ENCODE data around the gene BRAF. TPM values are rescaled to one million over a fixed set of nuclear protein-coding genes. Genes with fewer than 3 reads are reported as not detected.
A peak's percentile ranks its signal among the peaks of the same experiment; 100 is the strongest.

The BRAF gene
- total and polyA plus RNA-seq, 11 donors = 6.7 to 33.5 (median 23.4) TPM

DNA sequence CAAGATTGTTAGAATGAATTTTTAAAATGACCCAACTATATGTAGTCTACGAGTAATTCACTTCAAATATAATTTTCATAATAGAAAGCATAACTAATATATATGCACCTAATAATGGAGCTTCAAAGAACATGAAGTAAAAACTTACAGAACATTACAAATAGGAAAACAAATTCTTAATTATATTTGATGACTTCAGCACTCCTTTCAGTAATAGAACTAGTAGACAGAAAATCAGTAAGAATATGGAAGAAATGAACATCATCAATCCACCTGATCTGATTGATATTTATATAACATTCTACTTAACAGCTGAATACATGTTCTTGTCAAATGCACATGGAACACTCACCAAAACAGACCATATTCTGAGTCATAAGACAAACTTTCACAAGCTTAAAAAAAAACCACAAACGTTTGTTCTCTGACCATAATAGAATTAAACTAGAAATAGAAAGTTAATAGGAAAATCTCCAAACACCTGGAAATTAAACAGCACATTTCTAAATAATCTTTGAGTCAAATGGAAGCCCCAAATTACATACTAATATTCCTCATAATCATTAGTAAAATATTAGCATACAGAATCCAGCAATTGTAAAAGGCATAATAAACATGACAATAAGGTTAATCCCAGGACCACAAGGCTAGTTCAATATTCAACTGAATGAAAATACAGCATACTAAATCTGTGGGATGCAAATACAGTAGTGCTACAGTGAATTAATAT lies 48.0 kb downstream of the BRAF start:
- H3K9me3 ChIP-seq = peaks cover 0 to 15% (median 0%) of the 10 kb centered on the region in 12 donors
- 51 to 62% (median 54%) methylated on average over 2 of the region's 2 CpGs for WGBS, 4 donors
- H3K4me3 ChIP-seq = no peak overlapping the region
- H3K27ac ChIP-seq = no peak overlapping the region
- no peak for TF ChIP-seq POLR2A (IDR thresholded peaks at IDR 0.05)
- no peak for TF ChIP-seq CTCF (IDR thresholded peaks at IDR 0.05)
- ATAC-seq (no peak), DNase-seq (no peak)
- no peaks in the 10 kb centered on the region for H3K36me3 ChIP-seq
- intact Hi-C loops (cut with DNase I) = no loop called here
- H3K27me3 ChIP-seq = no peaks in the 10 kb centered on the region
- peaks cover 0 to 17% (median 6%) of the 10 kb centered on the region in 12 donors for H3K4me1 ChIP-seq

DNA sequence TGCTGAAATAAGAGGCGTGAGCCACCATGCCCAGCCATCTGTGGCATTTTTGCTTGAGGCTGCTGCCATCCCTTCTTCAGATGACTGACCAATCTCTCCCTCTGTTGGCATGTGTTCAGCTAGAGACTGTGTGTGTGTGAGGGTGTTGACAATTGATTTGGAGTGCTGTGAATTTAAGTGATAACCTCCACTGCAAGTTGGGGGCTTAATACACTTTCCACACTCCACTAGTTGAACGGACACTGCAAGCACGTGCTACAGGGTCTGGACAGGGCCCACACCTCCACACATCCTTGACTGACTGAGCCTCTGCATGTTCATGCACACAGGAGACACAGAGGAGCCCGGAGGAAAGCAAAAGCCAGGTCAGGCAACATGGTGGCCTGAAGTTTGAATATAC lies 51.3 kb downstream of the BRAF start:
- TF ChIP-seq CTCF (IDR thresholded peaks at IDR 0.05) (no peak), POLR2A (IDR thresholded peaks at IDR 0.05) (no peak)
- Histone ChIP-seq H3K9me3 (peaks cover 0 to 12% (median 0%) of the 10 kb centered on the region in 12 donors), H3K4me3 (no peak overlapping the region), H3K27me3 (no peaks in the 10 kb centered on the region), H3K4me1 (peaks cover 0 to 34% (median 6%) of the 10 kb centered on the region in 12 donors), H3K27ac (no peak overlapping the region), H3K36me3 (no peaks in the 10 kb centered on the region)
- ATAC-seq (peak in 2 of 4 donors; percentile 29 to 33), DNase-seq (peak in 1 of 5 donors; percentile 28)
- intact Hi-C loops (cut with DNase I) = no loop called here
- 47 to 56% (median 50%) methylated on average over 4 of the region's 4 CpGs for WGBS, 4 donors

- WGBS, 4 donors = 50 to 59% (median 55%) methylated on average over 1 of the region's 1 CpG
- intact Hi-C loops (cut with DNase I) = no loop called here
These were observed 54.7 kb downstream of the BRAF start for GRCh38 chr7:140870003-140870402.

More at GRCh38 chr7:140870003-140870402, 54.7 kb downstream of the BRAF start:
- Histone ChIP-seq H3K27ac (no peak overlapping the region), H3K4me1 (peaks cover 0 to 16% (median 0%) of the 10 kb centered on the region in 12 donors), H3K27me3 (no peaks in the 10 kb centered on the region), H3K9me3 (no peaks in the 10 kb centered on the region), H3K4me3 (no peak overlapping the region), H3K36me3 (no peaks in the 10 kb centered on the region)
- DNase-seq (no peak), ATAC-seq (no peak)
- TF ChIP-seq CTCF (IDR thresholded peaks at IDR 0.05) (no peak), POLR2A (IDR thresholded peaks at IDR 0.05) (no peak)

All from heart left ventricle (tissue), 16 donors.